ENCODE results near the gene SLC16A7. TPM values are rescaled to one million over a fixed set of nuclear protein-coding genes. Genes with fewer than 3 reads are reported as not detected.

Gene SLC16A7
- total RNA-seq, 4 donors from 2014 or later = 16.9 to 45.4 (median 27.1) TPM

GRCh38 chr12:59723520-59723919, 127.7 kb downstream of the SLC16A7 start:
- Histone ChIP-seq H3K27me3 (no peaks in the 10 kb centered on the region), H3K4me1 (peaks cover 0 to 4% (median 0%) of the 10 kb centered on the region in 4 donors), H3K4me3 (no peak overlapping the region), H3K9me3 (no peaks in the 10 kb centered on the region), H3K27ac (replicated peaks in 1 of 4) (no peak overlapping the region), H3K36me3 (no peaks in the 10 kb centered on the region)
- TF ChIP-seq POLR2AphosphoS5 (IDR thresholded peaks at IDR 0.05) (no peak), EP300 (IDR thresholded peaks at IDR 0.05) (no peak), POLR2A (IDR thresholded peaks at IDR 0.05; ENCODE audit: low read depth) (no peak), CTCF (IDR thresholded peaks at IDR 0.05) (no peak)
- WGBS = 92% methylated on average over 2 of the region's 2 CpGs
- DNase-seq (ENCODE audit: extremely low spot score) = no peak
- intact Hi-C loops (cut with DNase I) = no loop called here

DNA sequence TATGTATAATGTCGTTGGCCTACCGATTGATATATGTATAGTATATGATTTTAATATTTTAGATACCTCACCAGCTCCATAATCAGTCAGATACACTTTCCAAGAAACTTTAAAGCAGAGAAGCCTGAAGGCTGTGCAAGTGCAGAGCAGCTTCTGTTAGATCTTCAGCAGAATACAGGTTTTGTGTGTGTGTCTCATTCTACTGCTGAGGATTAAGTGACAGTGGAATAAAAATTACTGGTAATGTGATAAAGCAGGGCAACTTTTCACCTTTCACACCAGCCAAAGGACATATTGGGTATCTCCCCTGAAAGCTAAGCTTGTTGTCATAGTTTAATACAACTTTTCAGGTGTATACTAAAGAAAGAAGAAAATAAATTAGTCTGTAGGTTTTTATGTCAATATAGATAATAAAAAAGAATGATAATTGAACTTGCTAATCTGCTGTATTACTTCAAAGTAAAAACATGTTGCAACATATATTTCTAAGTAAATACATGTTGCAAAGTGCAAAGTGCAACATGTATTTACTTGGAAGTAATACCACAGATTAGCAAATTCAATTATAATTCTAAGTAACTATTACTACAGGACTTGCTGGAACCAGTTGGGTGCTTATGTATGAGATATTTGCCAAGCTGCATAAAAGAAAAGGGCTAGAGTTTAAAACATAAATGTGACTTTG, 128.3 kb downstream of the SLC16A7 start:
- Histone ChIP-seq H3K4me3 (no peak overlapping the region), H3K27ac (replicated peaks in 1 of 4) (no peak overlapping the region), H3K27me3 (no peaks in the 10 kb centered on the region), H3K36me3 (no peaks in the 10 kb centered on the region), H3K9me3 (no peaks in the 10 kb centered on the region), H3K4me1 (peaks cover 0 to 4% (median 0%) of the 10 kb centered on the region in 4 donors)
- DNase-seq (ENCODE audit: extremely low spot score) = no peak
- intact Hi-C loops (cut with DNase I) = no loop called here
- TF ChIP-seq POLR2A (IDR thresholded peaks at IDR 0.05; ENCODE audit: low read depth) = no peak
- TF ChIP-seq CTCF (IDR thresholded peaks at IDR 0.05) = no peak
- no peak for TF ChIP-seq POLR2AphosphoS5 (IDR thresholded peaks at IDR 0.05)
- no peak for TF ChIP-seq EP300 (IDR thresholded peaks at IDR 0.05)
- WGBS = 93% methylated on average over 2 of the region's 2 CpGs

DNA sequence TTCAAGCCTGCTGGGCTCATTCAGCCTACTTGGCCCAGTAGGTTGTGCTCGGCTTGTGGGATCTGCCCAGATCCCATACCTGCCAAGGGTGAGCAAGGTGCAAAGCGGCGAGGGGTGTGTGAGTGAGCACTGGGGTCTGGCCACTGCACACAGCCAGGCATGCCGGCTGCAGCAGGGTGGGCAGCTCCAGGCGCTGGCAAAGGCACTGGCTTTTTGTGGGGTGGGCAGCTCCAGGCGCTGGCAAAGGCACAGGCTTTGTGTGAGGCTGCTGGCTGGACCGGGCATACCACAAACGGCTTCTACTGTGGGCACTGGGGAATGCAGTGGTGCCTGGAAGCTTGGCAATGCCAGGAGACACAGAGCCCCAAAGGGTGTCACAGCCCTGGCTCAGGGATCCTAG, 137.4 kb downstream of the SLC16A7 start:
- no peaks in the 10 kb centered on the region for H3K9me3 ChIP-seq
- H3K36me3 ChIP-seq = peaks cover 0 to 9% (median 2%) of the 10 kb centered on the region in 4 donors
- WGBS = 100% methylated on average over 1 of the region's 8 CpGs
- H3K4me3 ChIP-seq = no peak overlapping the region
- DNase-seq (ENCODE audit: extremely low spot score) = no peak
- intact Hi-C loops (cut with DNase I) = no loop called here
- no peaks in the 10 kb centered on the region for H3K27me3 ChIP-seq
- no peak overlapping the region for H3K27ac ChIP-seq (replicated peaks in 1 of 4)
- H3K4me1 ChIP-seq = peaks cover 0 to 9% (median 3%) of the 10 kb centered on the region in 4 donors
- TF ChIP-seq POLR2AphosphoS5 (IDR thresholded peaks at IDR 0.05) (no peak), CTCF (IDR thresholded peaks at IDR 0.05) (no peak), POLR2A (IDR thresholded peaks at IDR 0.05; ENCODE audit: low read depth) (no peak), EP300 (IDR thresholded peaks at IDR 0.05) (no peak)

- no peak overlapping the region for H3K27ac ChIP-seq (replicated peaks in 1 of 4)
- H3K4me1 ChIP-seq = peaks cover 0 to 10% (median 3%) of the 10 kb centered on the region in 4 donors
- no peaks in the 10 kb centered on the region for H3K9me3 ChIP-seq
- WGBS = 90% methylated on average over 1 of the region's 1 CpG
- intact Hi-C loops (cut with DNase I) = no loop called here
- H3K27me3 ChIP-seq = no peaks in the 10 kb centered on the region
- DNase-seq (ENCODE audit: extremely low spot score) = no peak
- no peak overlapping the region for H3K4me3 ChIP-seq
- H3K36me3 ChIP-seq = peaks cover 0 to 9% (median 2%) of the 10 kb centered on the region in 4 donors
- TF ChIP-seq POLR2A (IDR thresholded peaks at IDR 0.05; ENCODE audit: low read depth) = no peak
- TF ChIP-seq POLR2AphosphoS5 (IDR thresholded peaks at IDR 0.05) = no peak
- no peak for TF ChIP-seq CTCF (IDR thresholded peaks at IDR 0.05)
- TF ChIP-seq EP300 (IDR thresholded peaks at IDR 0.05) = no peak
Measured at GRCh38 chr12:59734371-59734770, 138.5 kb downstream of the SLC16A7 start.
